ENCODE results near the gene NFE2.

GRCh38 chr12:54259194-54260011, 41.4 kb downstream of the NFE2 start:
- TF ChIP-seq CTCF (conservative IDR thresholded peaks at IDR 0.05 in 1 of 2, IDR thresholded peaks at IDR 0.05 in 1 of 2; ENCODE audit: extremely low read depth in 1 of 2, insufficient read depth in 1 of 2, low read depth in 1 of 2, low read length in 2 of 2) = no peak
- no peak for TF ChIP-seq EZH2 (IDR thresholded peaks at IDR 0.05; ENCODE audit: borderline replicate concordance, low read length)

All from mammary epithelial cell (primary cell).